Natural killer cell (primary cell): ENCODE measurements around the gene CALML6. TPM values are rescaled to one million over a fixed set of nuclear protein-coding genes. Genes with fewer than 3 reads are reported as not detected.

ENCODE experiments used
- ATAC-seq, 3 donors: fragments of 150-1000 bp in 2 of 3; fragments of 200-7000 bp in 1 of 3; cut with Tn5 transposase; 1 replicate in 1 of 3; 2 replicates in 2 of 3; pipeline ENCODE4 v1.10.0; 2021; ENCODE audit warnings: mild to moderate bottlenecking in 2 of 3, moderate library complexity in 2 of 3
- DNase-seq, 2 donors: peaks; one replicate each; pipeline versions ENCODE4 v3.0.0 to v3.0.0-alpha.2; 2013 to 2021; ENCODE audit warnings: mixed read lengths in 1 of 2
- H3K27ac ChIP-seq: one replicate; pipeline ENCODE4 v1.5.1; 2013; ENCODE audit warnings: mild to moderate bottlenecking, low read length
- H3K27me3 ChIP-seq: one replicate; pipeline ENCODE4 v1.6.1; 2013; ENCODE audit warnings: low read length; ENCODE audit not compliant: control insufficient read depth, insufficient read depth
- H3K36me3 ChIP-seq: one replicate; pipeline ENCODE4 v1.6.1; 2013; ENCODE audit warnings: low read length; ENCODE audit not compliant: control insufficient read depth, insufficient read depth
- H3K4me1 ChIP-seq: one replicate; pipeline ENCODE4 v1.6.1; 2013; ENCODE audit warnings: low read length; ENCODE audit not compliant: control insufficient read depth, insufficient read depth
- H3K4me3 ChIP-seq: one replicate; pipeline ENCODE4 v1.5.1; 2013; ENCODE audit warnings: low read length
- H3K9me3 ChIP-seq: one replicate; pipeline ENCODE4 v1.6.1; 2013; ENCODE audit warnings: low read length; ENCODE audit not compliant: control insufficient read depth, insufficient read depth
- H3K27ac Mint-ChIP-seq, 2 donors: one replicate each; pipeline ENCODE4 v1.8.0; 2022; ENCODE audit warnings: mild to moderate bottlenecking in 2 of 2, mixed read lengths in 2 of 2, moderate library complexity in 1 of 2
- H3K27me3 Mint-ChIP-seq, 2 donors: one replicate each; pipeline ENCODE4 v1.8.0; 2022; ENCODE audit warnings: low read depth in 2 of 2, mixed read lengths in 2 of 2
- H3K36me3 Mint-ChIP-seq: one replicate; pipeline ENCODE4 v1.8.0; 2022; ENCODE audit warnings: mixed read lengths
- H3K4me1 Mint-ChIP-seq, 2 donors: one replicate each; pipeline ENCODE4 v1.8.0; 2022; ENCODE audit warnings: mixed read lengths in 2 of 2
- H3K4me3 Mint-ChIP-seq: one replicate; pipeline ENCODE4 v1.8.0; 2022; ENCODE audit warnings: mild to moderate bottlenecking, moderate library complexity, mixed read lengths
- H3K9me3 Mint-ChIP-seq, 2 donors: one replicate each; pipeline ENCODE4 v1.8.0; 2022; ENCODE audit warnings: mixed read lengths in 2 of 2
- CTCF ChIP-seq: fragments of 200-600 bp; IDR thresholded peaks from one replicate; pipeline ENCODE4 v1.8.0; 2022; ENCODE audit warnings: antibody characterized with exemption
- WGBS: methylation state at CpG from one replicate; pipeline ENCODE4 v1.1.7; 2013; ENCODE audit warnings: missing lambda C conversion rate; ENCODE audit not compliant: insufficient coverage; 5-methylcytosine and 5-hydroxymethylcytosine counted together
- intact Hi-C: fragments of 100-400 bp; cut with micrococcal nuclease; formaldehyde crosslinking; loops from one replicate; pipeline ENCODE4 v1.14.2; 2022
- total RNA-seq, 4 donors: library from RNA; stranded (reverse); fragments of 120-200 nt in 1 of 4; gene quantifications; one replicate each; pipeline versions ENCODE4 v1.2.3 to v1.2.4, GENCODE V29; 2013 to 2022

CALML6 gene
- total RNA-seq, 3 donors from 2014 or later (not counting 1 experiment from before 2014, with no cell fraction given) = 2.1 to 3.9 (median 2.9) TPM

GRCh38 chr1:1938613-1939295, 23.7 kb downstream of the CALML6 start:
- no peak for DNase-seq
- H3K36me3 ChIP-seq = no peaks in the 10 kb centered on the region
- no peaks in the 10 kb centered on the region for H3K9me3 ChIP-seq
- Mint-ChIP-seq H3K9me3 (no peaks in the 10 kb centered on the region), H3K36me3 (no peaks in the 10 kb centered on the region), H3K27me3 (peaks cover 0 to 6% of the 10 kb centered on the region in 2 donors), H3K27ac (no peak overlapping the region), H3K4me3 (no peak overlapping the region), H3K4me1 (peaks cover 0 to 1% of the 10 kb centered on the region in 2 donors)
- intact Hi-C loops = no loop called here
- no peak overlapping the region for H3K27ac ChIP-seq
- TF ChIP-seq CTCF = no peak
- H3K27me3 ChIP-seq = no peaks in the 10 kb centered on the region
- peaks cover 3% of the 10 kb centered on the region for H3K4me1 ChIP-seq
- H3K4me3 ChIP-seq = no peak overlapping the region
- WGBS = 87% methylated on average over 24 of the region's 24 CpGs
- peak in 1 of 3 donors; percentile 26 for ATAC-seq

GRCh38 chr1:1939296-1940122, 24.4 kb downstream of the CALML6 start:
- Histone ChIP-seq H3K36me3 (no peaks in the 10 kb centered on the region), H3K27ac (no peak overlapping the region), H3K4me3 (no peak overlapping the region), H3K4me1 (peaks cover 10% of the 10 kb centered on the region), H3K27me3 (peaks cover 2% of the 10 kb centered on the region), H3K9me3 (no peaks in the 10 kb centered on the region)
- Mint-ChIP-seq H3K4me1 (peaks cover 0 to 8% of the 10 kb centered on the region in 2 donors), H3K36me3 (no peaks in the 10 kb centered on the region), H3K4me3 (no peak overlapping the region), H3K27ac (no peak overlapping the region), H3K27me3 (peaks cover 0 to 3% of the 10 kb centered on the region in 2 donors), H3K9me3 (no peaks in the 10 kb centered on the region)
- no peak for TF ChIP-seq CTCF
- intact Hi-C loops = loop anchor here (5.0 to 10.0 kb wide), 2 partner anchors 108 to 445 kb away; no protein-coding TSS in a partner anchor
- WGBS = 89% methylated on average over 25 of the region's 28 CpGs
- ATAC-seq (peak in 1 of 3 donors; percentile 3), DNase-seq (no peak)

GRCh38 chr1:1940123-1940425, 25.0 kb downstream of the CALML6 start:
- H3K9me3 Mint-ChIP-seq = no peaks in the 10 kb centered on the region
- no peaks in the 10 kb centered on the region for H3K36me3 ChIP-seq
- DNase-seq (no peak), ATAC-seq (no peak)
- no peak overlapping the region for H3K27ac ChIP-seq
- TF ChIP-seq CTCF = no peak
- H3K36me3 Mint-ChIP-seq = no peaks in the 10 kb centered on the region
- H3K4me1 ChIP-seq = peaks cover 10% of the 10 kb centered on the region
- peaks cover 2% of the 10 kb centered on the region for H3K27me3 ChIP-seq
- peaks cover 0 to 3% of the 10 kb centered on the region in 2 donors for H3K27me3 Mint-ChIP-seq
- H3K4me3 ChIP-seq = no peak overlapping the region
- H3K4me1 Mint-ChIP-seq = peaks cover 0 to 8% of the 10 kb centered on the region in 2 donors
- H3K4me3 Mint-ChIP-seq = no peak overlapping the region
- H3K9me3 ChIP-seq = no peaks in the 10 kb centered on the region
- 84% methylated on average over 12 of the region's 12 CpGs for WGBS
- intact Hi-C loops = loop anchor here (5.0 to 10.0 kb wide), 2 partner anchors 107 to 445 kb away; no protein-coding TSS in a partner anchor
- no peak overlapping the region for H3K27ac Mint-ChIP-seq
